GM19452 (cell line): Measurements from ENCODE around the gene NEU2.
"Not testable (repeated sequence)": the region's sequence is repeated elsewhere in the genome, so short reads cannot be mapped to it uniquely, and the experiment has no call there.

ENCODE experiments used
- ATAC-seq: cut with Tn5 transposase; IDR thresholded peaks from one replicate; pipeline ENCODE4 v1.9.1; 2021; ENCODE audit not compliant: unreplicated experiment

Gene NEU2

DNA sequence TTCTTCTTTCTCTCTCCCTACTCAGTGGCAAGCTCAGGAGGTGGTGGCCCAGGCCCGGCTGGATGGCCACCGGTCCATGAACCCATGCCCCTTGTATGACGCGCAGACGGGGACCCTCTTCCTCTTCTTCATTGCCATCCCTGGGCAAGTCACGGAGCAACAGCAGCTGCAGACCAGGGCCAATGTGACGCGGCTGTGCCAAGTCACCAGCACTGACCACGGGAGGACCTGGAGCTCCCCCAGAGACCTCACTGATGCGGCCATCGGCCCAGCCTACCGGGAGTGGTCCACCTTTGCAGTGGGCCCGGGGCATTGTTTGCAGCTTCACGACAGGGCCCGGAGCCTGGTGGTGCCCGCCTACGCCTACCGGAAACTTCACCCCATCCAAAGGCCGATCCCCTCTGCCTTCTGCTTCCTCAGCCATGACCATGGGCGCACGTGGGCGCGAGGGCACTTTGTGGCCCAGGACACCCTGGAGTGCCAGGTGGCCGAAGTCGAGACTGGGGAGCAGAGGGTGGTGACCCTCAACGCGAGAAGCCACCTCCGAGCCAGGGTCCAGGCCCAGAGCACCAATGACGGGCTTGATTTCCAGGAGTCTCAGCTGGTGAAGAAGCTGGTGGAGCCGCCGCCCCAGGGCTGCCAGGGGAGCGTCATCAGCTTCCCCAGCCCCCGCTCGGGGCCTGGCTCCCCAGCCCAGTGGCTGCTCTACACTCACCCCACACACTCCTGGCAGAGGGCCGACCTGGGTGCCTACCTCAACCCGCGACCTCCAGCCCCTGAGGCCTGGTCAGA, 1.8 kb downstream of the NEU2 start:
- no peak for ATAC-seq

GRCh38 chr2:233035426-233036161, 3.1 kb downstream of the NEU2 start:
- ATAC-seq: no peak

DNA sequence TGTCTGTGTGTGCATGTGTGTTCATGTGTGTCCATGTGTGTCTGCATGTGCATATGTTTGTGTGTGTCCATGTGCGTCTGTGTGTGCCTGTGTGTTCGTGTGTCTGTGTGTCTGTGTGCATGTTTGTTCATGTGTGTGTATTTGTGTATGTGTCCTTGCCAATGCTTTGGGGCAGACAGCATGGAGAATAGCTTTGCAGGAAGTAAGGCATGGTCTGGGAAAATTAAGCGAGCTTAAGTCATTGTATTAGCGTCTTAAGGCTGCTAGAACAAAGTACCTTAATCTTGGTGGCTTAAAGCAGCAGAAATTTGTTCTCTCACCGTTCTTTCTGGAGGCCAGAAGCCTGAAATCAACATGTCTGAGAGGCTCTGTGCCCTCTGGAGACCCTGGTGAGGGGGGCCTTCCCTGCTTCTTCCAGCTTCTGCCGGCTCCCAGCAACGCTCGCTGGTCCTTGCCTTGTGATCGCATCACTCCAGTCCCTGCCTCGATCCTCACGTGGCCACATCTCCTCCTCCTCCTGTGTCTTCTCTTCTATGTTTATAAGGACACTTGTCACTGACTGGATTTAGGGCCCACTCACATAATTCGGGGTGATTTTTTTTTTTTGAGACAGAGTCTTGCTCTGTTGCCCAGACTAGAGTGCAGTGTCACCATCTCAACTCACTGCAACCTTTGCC, 3.8 kb downstream of the NEU2 start:
- ATAC-seq: no peak

DNA sequence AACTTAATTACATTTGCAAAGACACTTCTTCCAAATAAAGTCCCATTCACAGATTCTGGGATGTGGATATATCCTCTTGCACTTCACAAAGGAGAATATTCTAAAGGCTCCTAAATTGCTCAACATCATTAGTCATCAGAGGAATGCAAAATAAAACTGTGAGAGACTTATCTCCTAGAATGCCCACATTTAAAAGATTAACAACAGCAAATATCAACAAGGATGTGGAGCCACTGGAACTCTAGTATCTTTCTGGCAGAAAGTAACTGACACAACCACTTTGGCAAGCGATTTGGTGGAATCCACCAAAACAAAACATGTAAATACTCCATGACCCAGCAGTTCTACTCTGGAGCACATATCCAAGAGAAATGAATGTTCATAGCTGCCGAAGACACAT, 4.6 kb downstream of the NEU2 start:
- ATAC-seq: no peak

GRCh38 chr2:233039212-233039845, 6.9 kb downstream of the NEU2 start:
- ATAC-seq: no peak

DNA sequence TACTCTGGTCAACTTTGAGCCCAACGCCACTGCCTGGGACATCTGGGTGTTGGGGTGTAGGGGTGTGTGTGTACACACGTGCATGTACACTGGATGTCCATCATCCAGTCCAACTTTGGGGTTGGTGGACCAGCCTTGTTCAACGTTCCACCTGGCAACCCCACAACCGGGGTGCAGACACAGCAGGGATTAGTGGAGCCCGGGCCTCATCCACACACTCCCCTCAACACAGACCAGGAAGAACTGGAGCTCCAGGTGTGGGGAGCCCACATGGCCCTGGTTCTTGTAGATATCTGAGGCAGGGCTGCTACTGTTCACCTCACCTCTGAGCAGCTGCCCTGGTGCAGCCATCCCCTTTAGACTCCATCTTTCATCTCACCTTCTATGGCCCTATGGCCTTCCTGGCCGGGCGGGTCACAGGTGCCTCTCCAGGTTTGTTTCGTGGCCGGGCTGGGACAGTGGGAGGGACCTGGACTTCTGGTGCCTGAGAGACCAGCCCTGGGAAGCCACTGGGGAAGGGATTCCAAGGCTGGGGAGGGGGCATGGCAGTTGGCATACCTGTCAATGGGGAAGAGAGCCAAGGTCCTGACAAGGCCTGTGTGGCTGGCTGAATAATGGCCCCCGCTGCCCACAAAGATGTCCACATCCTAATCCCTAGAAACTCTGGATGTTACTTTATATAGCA, 7.5 kb downstream of the NEU2 start:
- no peak for ATAC-seq

DNA sequence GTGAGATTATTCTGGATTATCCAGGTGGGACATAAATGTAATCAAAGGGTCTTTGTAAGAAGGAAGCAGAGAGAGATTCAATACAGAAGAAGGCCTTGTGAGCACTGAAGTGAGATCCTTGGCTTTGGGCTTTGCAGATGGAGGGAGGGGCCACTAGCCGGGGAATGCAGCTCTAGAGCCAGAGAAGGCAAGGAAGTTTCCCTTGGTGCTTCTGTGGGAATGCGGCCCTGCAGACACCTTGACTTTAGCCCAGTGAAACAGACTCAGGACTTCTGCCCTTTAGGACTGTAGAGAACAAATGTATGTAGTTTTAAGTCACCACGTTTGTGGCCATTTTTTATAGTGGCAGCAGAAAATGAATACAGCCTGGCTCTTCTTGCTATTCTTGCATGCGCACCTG, 8.1 kb downstream of the NEU2 start:
- ATAC-seq: no peak

GRCh38 chr2:233041722-233042323, 9.4 kb downstream of the NEU2 start:
- no peak for ATAC-seq

GRCh38 chr2:233042549-233042948, 10.1 kb downstream of the NEU2 start:
- no peak for ATAC-seq

DNA sequence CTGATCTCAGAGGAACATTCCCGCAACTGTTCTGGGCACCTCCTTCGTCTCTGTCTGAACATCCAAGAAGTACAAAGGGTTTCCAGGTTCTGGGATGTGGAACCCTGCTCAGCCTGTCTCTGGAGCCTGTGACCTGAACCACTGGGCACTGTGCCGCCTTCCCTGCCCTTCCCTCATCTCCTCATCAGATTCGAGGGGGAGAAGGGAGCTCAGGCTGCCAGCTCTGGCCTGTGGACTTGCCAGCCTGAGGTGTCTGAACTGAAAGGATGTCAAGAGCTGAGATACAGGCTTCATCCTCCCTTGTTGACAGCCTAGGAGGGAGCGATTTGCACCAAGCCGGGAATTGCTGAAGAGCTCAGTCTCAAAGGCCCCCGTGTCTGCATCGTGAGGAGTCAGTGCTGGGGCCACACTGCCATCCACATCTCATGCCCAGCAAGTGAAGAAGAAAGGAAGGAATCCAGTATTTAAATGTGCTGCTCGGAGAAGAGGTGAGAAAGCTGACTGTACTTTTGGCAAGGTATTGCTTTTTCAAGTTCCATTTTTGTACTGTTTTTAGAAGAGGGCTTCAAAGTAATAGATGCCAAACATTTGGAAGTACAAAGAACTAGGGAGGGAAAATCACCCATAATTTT, 12.6 kb downstream of the NEU2 start:
- no peak for ATAC-seq

- ATAC-seq: no peak
Observed at GRCh38 chr2:233047206-233047605, 14.7 kb downstream of the NEU2 start.

GRCh38 chr2:233047667-233048066, 15.2 kb downstream of the NEU2 start:
- no peak for ATAC-seq

GRCh38 chr2:233048569-233049193, 16.2 kb downstream of the NEU2 start:
- no peak for ATAC-seq

DNA sequence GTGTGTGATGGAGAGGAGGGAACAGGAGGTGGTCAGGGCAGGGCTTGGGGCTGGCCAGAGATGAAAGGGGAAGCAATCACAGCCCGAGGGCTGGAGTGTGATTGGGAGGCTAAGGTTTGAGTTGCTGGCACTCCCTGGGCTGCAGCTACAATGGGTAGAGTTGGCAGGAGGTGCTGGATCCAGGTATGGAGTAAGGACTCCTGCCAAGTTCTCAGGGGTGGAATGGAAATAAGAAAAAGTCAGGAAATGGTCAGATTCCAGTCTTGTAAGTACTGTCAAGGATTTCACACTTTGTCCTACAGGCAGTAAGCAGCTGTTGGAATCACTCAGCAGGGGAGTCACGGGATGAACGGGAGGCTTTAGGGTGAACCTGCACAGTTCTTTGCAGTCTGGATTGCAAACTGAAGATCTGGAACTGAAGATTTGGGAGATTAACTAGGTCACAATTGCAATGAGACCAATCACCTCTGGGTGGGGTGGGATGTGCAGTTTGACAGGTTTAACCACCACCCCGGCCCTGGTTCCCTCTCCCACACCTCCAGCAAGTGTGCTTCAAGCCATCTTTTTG, 16.8 kb downstream of the NEU2 start:
- no peak for ATAC-seq

- no peak for ATAC-seq
Observed at GRCh38 chr2:233051241-233052149, 19.0 kb downstream of the NEU2 start.

- ATAC-seq: not testable (repeated sequence)
Observed at GRCh38 chr2:233052517-233052916, 20.0 kb downstream of the NEU2 start.

DNA sequence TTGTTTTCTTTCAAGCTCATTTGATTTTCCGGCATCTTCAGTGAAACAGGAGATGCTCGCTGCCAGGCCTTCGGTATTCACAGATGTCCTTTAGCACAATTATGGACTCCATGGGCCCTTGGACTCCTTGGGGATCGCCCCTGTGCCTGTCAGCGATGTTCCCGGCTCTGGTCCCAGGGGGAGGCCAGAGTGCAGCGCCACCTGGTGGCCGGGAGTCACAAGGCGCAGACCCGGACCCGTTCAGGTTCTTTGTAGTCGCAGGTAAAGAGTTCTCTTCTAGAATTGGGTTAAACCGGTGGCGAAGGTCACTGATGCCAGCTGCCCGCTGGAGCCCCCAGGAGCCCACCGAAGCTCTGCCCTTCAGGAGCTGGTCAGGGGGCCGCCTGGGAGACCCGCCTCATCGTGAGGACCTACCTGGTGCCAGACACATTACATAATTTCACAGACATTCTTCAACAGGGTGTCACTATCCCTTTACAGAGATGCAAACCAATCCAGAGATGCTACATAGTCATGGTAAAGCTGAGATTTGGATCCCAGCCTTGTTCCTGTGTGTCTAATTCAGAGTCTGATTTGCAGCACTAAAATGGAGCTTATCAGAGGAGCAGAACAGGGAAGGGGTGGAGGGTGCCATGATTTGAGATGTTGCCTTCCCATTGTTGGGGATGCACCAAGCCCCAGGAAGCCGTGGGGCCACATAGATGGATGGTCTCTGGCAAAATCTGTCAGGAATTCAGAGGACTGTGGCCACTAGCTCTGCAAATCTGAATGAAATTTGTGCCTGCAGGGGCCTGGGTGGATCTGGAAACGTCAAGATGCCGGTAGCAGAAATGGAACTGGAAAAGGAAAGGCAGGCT, 21.7 kb downstream of the NEU2 start:
- peak; percentile 70 for ATAC-seq
